CD4-positive, alpha-beta T cell (primary cell): ENCODE results near the gene CTBP1. TPM values are rescaled to one million over a fixed set of nuclear protein-coding genes. Genes with fewer than 3 reads are reported as not detected.

Source experiments
- ATAC-seq: fragments of 200-7000 bp; cut with Tn5 transposase; one replicate; pipeline ENCODE4 v1.10.0; 2022; ENCODE audit warnings: mild to moderate bottlenecking; ENCODE audit not compliant: poor library complexity
- CTCF ChIA-PET: fragments of 350-600 bp; sonication (Branson Sonifier 250); formaldehyde crosslinking; loops from one replicate; lab custom pipeline; 2021; ENCODE audit warnings: antibody characterized with exemption, inconsistent platforms; lab: Charles Lee
- POLR2A ChIA-PET: fragments of 350-600 bp; sonication (Branson Sonifier 250); formaldehyde crosslinking; loops from one replicate; lab custom pipeline; 2021; ENCODE audit warnings: antibody characterized with exemption, inconsistent platforms; lab: Charles Lee
- DNase-seq, 14 experiments: peaks; one replicate each; pipeline ENCODE4 v3.0.0-alpha.2; 2013 to 2020; ENCODE audit warnings: mixed read lengths in 2 of 14
- H3K27ac ChIP-seq, 2 donors: one replicate each; pipeline versions ENCODE4 v1.5.1 to v1.7.0; 2013; ENCODE audit warnings: low read length in 2 of 2, low read depth in 1 of 2, mild to moderate bottlenecking in 1 of 2
- H3K27me3 ChIP-seq, 2 experiments: 1 replicate in 1 of 2; 2 replicates in 1 of 2; pipeline versions ENCODE4 v1.6.1 to v1.7.0; 2013; ENCODE audit warnings: low read length in 2 of 2, control low read depth in 1 of 2, mild to moderate bottlenecking in 1 of 2, moderate library complexity in 1 of 2; ENCODE audit not compliant: insufficient read depth in 2 of 2, control insufficient read depth in 1 of 2
- H3K36me3 ChIP-seq: one replicate; pipeline ENCODE4 v1.6.1; 2013; ENCODE audit warnings: low read length, control low read depth; ENCODE audit not compliant: insufficient read depth
- H3K4me1 ChIP-seq: one replicate; pipeline ENCODE4 v1.6.1; 2013; ENCODE audit warnings: low read length, control low read depth; ENCODE audit not compliant: insufficient read depth
- H3K4me3 ChIP-seq: one replicate; pipeline ENCODE4 v1.5.1; 2013; ENCODE audit warnings: mild to moderate bottlenecking, low read length, moderate library complexity
- H3K9me3 ChIP-seq, 2 experiments: 1 replicate in 1 of 2; 2 replicates in 1 of 2; pipeline versions ENCODE4 v1.6.1 to v1.7.0; 2013; ENCODE audit warnings: low read length in 2 of 2, mild to moderate bottlenecking in 2 of 2, control low read depth in 1 of 2, moderate library complexity in 1 of 2; ENCODE audit not compliant: control insufficient read depth in 1 of 2, insufficient read depth in 1 of 2
- H3K27ac Mint-ChIP-seq: one replicate; pipeline ENCODE4 v1.8.0; 2020; ENCODE audit warnings: mixed read lengths
- H3K27me3 Mint-ChIP-seq: one replicate; pipeline ENCODE4 v1.8.0; 2021; ENCODE audit warnings: mixed read lengths
- H3K36me3 Mint-ChIP-seq: one replicate; pipeline ENCODE4 v1.8.0; 2021; ENCODE audit warnings: low read depth, mixed read lengths
- H3K4me1 Mint-ChIP-seq: one replicate; pipeline ENCODE4 v1.8.0; 2021; ENCODE audit warnings: low read depth, mixed read lengths
- H3K4me3 Mint-ChIP-seq: one replicate; pipeline ENCODE4 v1.8.0; 2020; ENCODE audit warnings: mild to moderate bottlenecking, mixed read lengths
- H3K9me3 Mint-ChIP-seq: one replicate; pipeline ENCODE4 v1.8.0; 2020; ENCODE audit warnings: mixed read lengths
- CTCF ChIP-seq: fragments of 200-600 bp; IDR thresholded peaks from one replicate; pipeline ENCODE4 v1.8.0; 2022; ENCODE audit warnings: antibody characterized with exemption, mild to moderate bottlenecking
- intact Hi-C, 2 experiments: fragments of 100-400 bp; cut with DNase I in 1 of 2; cut with micrococcal nuclease in 1 of 2; formaldehyde crosslinking; loops; one replicate each; pipeline versions ENCODE4 v1.15.1 to v1.9.0; 2023 to 2025; cut with DNase I, micrococcal nuclease
- total RNA-seq, 174 experiments: library from RNA in 2 of 174; stranded (reverse) in 2 of 174; gene quantifications; one replicate each; pipeline ENCODE4 v1.2.3 and lab custom pipeline; 2021 to 2026

CTBP1 gene
- total RNA-seq, 2 experiments from 2014 or later, result 132 to 148 TPM

GRCh38 chr4:1297023-1297395, 48.1 kb upstream of the CTBP1 start:
- no peak overlapping the region for H3K4me3 Mint-ChIP-seq
- Histone ChIP-seq H3K9me3 (no peaks in the 10 kb centered on the region), H3K4me1 (peaks cover 63% of the 10 kb centered on the region), H3K36me3 (peaks cover 54% of the 10 kb centered on the region), H3K4me3 (no peak overlapping the region), H3K27ac (no peak overlapping the region), H3K27me3 (no peaks in the 10 kb centered on the region)
- no peaks in the 10 kb centered on the region for H3K27me3 Mint-ChIP-seq
- no peak for TF ChIP-seq CTCF
- no peaks in the 10 kb centered on the region for H3K9me3 Mint-ChIP-seq
- peaks cover 54% of the 10 kb centered on the region for H3K36me3 Mint-ChIP-seq
- intact Hi-C loops, result no loop called here
- POLR2A ChIA-PET, result no interaction called here
- ATAC-seq, result no peak
- H3K27ac Mint-ChIP-seq, result peak overlapping the region; percentile 35
- peaks cover 65% of the 10 kb centered on the region for H3K4me1 Mint-ChIP-seq
- DNase-seq, result no peak
- CTCF ChIA-PET, result no interaction called here

DNA sequence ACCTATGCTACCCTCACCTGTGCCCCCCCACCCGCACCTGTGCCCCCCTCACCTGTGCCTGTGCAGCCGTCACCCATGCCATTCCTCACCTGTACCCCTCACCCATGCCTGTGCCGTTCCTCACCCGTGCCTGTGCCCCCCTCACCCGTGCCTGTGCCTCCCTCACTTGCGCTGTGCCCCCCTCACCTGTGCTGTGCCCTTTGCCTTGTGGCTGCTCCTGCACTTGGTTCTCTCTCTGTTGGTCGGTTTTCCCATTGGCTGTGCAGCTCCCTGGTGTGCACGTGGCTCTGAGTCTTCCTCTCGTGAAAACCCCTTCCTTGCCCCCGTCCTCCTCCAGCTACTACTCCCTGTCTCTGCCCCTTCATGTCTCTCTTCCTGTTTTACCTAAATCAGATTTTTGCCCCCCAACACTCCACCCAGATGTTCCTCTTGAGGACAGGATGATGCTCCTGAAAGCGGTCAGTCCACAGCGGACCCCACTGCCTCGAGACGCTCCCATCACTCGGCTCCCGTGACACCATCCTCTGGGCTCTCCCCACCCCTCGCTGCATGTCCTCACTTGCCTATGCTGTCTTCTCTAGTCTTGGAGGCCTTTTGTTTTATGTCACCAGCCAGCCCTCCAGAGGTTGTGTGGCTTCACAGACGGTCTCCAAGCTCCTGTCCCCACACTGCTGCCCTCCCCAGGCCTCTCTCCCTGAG, 47.5 kb upstream of the CTBP1 start:
- no peak overlapping the region for H3K27ac ChIP-seq
- peaks cover 67% of the 10 kb centered on the region for H3K4me1 ChIP-seq
- Mint-ChIP-seq H3K4me1 (peaks cover 65% of the 10 kb centered on the region), H3K4me3 (no peak overlapping the region), H3K36me3 (peaks cover 54% of the 10 kb centered on the region), H3K27me3 (no peaks in the 10 kb centered on the region), H3K9me3 (no peaks in the 10 kb centered on the region), H3K27ac (peak overlapping the region; percentile 35)
- no peak overlapping the region for H3K4me3 ChIP-seq
- ATAC-seq (no peak), DNase-seq (no peak)
- intact Hi-C loops, result no loop called here
- ChIA-PET POLR2A (no interaction called here), CTCF (no interaction called here)
- no peaks in the 10 kb centered on the region for H3K27me3 ChIP-seq
- H3K9me3 ChIP-seq, result no peaks in the 10 kb centered on the region
- no peak for TF ChIP-seq CTCF
- peaks cover 54% of the 10 kb centered on the region for H3K36me3 ChIP-seq

GRCh38 chr4:1295405-1296055, 46.6 kb upstream of the CTBP1 start:
- peaks cover 49% of the 10 kb centered on the region for H3K36me3 Mint-ChIP-seq
- CTCF ChIA-PET, result no interaction called here
- no peak overlapping the region for H3K4me3 Mint-ChIP-seq
- intact Hi-C loops, result no loop called here
- H3K27me3 ChIP-seq, result no peaks in the 10 kb centered on the region
- peaks cover 65% of the 10 kb centered on the region for H3K4me1 Mint-ChIP-seq
- H3K27ac Mint-ChIP-seq, result no peak overlapping the region
- no peak for TF ChIP-seq CTCF
- DNase-seq (no peak), ATAC-seq (no peak)
- H3K4me1 ChIP-seq, result peaks cover 70% of the 10 kb centered on the region
- no peaks in the 10 kb centered on the region for H3K9me3 ChIP-seq
- no peak overlapping the region for H3K4me3 ChIP-seq
- POLR2A ChIA-PET, result no interaction called here
- H3K27ac ChIP-seq, result no peak overlapping the region
- H3K36me3 ChIP-seq, result peaks cover 45% of the 10 kb centered on the region
- H3K9me3 Mint-ChIP-seq, result no peaks in the 10 kb centered on the region
- H3K27me3 Mint-ChIP-seq, result no peaks in the 10 kb centered on the region
